CD4-positive, alpha-beta T cell treated with Interleukin-2 at 100 ng/mL for 4 hours (primary cell): ENCODE data around the gene MMGT1.
"Not testable (repeated sequence)": the region's sequence is repeated elsewhere in the genome, so short reads cannot be mapped to it uniquely, and the experiment has no call there.

Source experiments
- DNase-seq: peaks from one replicate; pipeline ENCODE4 v3.0.0-alpha.2; 2020; ENCODE audit warnings: low spot score

MMGT1 gene

DNA sequence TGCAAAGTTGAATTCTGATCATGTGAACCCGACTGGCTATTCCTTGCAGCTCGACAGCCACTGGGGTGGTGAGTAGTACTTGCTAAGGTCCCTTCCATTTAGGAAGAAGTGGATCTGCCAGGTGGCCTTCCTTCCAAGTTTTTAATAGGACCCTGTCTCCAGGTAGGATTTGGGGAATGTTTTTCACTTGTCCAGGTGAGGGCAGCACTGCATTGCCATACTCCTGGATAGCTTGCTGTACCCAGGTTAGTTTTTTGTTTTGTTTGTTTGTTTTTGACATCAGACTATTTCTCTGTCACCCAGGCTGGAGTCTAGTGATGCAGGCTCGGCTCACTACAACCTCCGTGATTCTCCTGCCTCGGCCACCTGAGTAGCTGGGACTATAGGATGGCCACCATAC is 50.4 kb downstream of the MMGT1 start:
- DNase-seq = no peak

DNA sequence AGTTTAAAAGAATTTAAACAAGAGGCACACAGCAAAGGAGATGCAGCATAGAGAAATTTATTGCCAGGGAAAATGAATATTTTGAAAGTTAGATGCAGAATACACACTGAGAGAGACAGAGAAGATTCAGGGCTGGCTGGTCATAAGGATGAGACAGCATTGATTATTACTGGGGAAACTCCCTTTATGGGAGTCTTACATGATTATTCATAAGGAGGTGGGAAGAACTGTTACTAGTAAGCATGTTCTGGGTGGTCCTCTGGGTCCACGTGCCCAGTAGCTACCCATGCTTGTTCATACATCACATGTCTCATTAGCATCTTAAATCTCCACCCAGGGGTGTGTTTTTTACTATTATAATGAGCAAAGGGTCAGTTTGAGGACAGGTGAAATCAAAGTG is 53.3 kb downstream of the MMGT1 start:
- not testable (repeated sequence) for DNase-seq

DNA sequence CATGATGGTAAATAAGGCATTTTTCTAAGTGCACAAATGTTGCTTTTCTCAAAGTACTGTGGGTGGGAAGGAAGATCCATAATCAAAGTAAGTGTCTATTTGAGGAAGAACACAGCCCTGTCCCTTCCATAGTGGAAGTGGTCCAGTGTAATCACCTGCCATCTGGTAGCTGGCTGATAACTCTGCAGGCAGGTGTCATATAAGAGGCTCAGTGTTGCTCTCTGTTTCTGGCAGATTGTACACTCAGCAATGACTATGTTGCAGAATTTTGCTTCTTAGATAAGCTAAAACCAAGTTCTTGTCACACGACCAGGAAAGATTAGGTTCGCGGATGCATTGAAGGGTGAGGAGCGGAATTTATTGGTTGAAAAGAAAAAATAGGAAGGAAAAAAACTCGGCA is 59.4 kb downstream of the MMGT1 start:
- DNase-seq = no peak
